SK-N-SH treated with all-trans-retinoic acid at 6 μM for 48 hours (cell line): Measurements from ENCODE around the gene CHTF18.

Experiments used
- PPARA ChIP-seq: fragments of 250-450 bp; sonication (Bioruptor Pico); IDR thresholded peaks from 2 replicates; pipeline ENCODE4 v1.5.0; 2020; ENCODE audit warnings: mild to moderate bottlenecking, borderline replicate concordance
- SNAI2 ChIP-seq: fragments of 250-450 bp; sonication (Bioruptor Pico); IDR thresholded peaks from 2 replicates; pipeline ENCODE4 v1.5.0; 2020; ENCODE audit warnings: mild to moderate bottlenecking, moderate library complexity
- ZFP3 ChIP-seq: fragments of 250-450 bp; sonication (Bioruptor Pico); IDR thresholded peaks from 2 replicates; pipeline ENCODE4 v1.5.0; 2020; ENCODE audit warnings: mild to moderate bottlenecking, moderate library complexity

DNA sequence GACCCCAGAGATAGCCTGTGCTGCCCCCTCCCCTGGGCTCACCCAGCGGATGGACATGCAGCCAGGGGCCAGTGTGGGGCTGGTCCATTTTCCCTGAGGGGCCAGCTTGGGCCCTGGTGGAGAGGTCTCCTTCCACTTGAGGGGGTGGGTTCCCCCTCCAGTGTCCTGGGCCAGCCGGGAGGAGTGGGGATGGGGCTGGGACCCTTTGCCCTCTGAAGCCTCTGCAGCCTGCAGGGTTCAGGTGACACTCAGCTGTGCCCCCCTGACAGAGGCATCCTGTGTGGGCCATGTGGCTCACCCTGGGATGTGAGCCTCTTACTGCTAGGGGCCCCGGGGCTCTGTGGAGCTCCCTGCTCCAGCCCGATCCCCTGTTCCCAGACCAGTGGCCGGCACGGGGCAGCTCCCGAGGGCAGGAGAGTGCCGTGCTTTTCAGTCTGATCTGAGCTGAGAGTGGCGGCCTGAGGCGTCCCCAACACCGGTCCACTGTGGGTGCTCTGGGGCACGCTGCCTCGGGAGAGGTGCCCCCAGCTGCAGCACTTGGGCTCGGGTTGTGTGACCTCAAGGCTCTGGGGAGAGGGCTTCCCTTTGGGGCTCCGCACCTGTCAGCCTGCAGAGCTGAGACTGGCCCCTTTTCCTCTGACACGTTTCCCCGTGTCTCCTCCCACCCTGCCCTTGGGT is 12.6 kb downstream of the CHTF18 start:
- TF ChIP-seq ZFP3 (CRISPR knock-in tag) = no peak
- no peak for TF ChIP-seq PPARA
- TF ChIP-seq SNAI2 (CRISPR knock-in tag) = no peak
